Neural cell (in vitro differentiated cells): ENCODE data around the gene BABAM1.

Experiments used
- EP300 ChIP-seq: fragments of 450-650 bp; conservative IDR thresholded peaks from 2 replicates; pipeline ENCODE4 v1.6.1; 2014; ENCODE audit warnings: antibody characterized with exemption, mild to moderate bottlenecking, moderate library complexity; ENCODE audit not compliant: poor library complexity, severe bottlenecking
- EZH2 ChIP-seq: fragments of 200-600, 300-800 bp; shearing (Covaris generic), sonication (generic); IDR thresholded peaks from 2 replicates; pipeline ENCODE4 v1.6.1; 2014; ENCODE audit warnings: antibody characterized with exemption, low read length, borderline replicate concordance, mild to moderate bottlenecking; ENCODE audit not compliant: insufficient read depth, poor library complexity, severe bottlenecking

- no peak for TF ChIP-seq EP300
- TF ChIP-seq EZH2, result no peak
Measured at GRCh38 chr19:17320435-17320834, 53.2 kb downstream of the BABAM1 start.
